ENCODE data around the gene BCL7C. TPM values are rescaled to one million over a fixed set of nuclear protein-coding genes. Genes with fewer than 3 reads are reported as not detected.

Gene BCL7C
- total and polyA plus RNA-seq, 8 donors: 25.8 to 50.5 (median 42.9) TPM

DNA sequence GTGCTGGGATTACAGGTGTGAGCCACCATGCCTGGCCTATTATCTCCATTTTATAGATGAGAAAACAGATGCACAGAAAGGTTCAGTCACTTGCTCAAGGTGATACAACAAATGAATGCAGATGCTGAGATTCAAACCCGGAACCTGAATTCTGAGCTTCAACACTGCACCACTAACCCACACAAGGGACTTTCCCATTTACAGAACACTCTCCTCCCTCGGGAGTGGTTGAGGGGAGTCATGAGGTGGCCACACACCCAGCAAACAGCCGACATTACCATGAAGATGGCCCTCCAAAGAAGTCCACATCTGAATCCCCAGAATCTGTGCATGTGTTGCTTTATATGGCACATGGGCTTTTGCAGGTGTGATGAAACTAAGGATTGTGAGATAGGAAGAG is 9.1 kb downstream of the BCL7C start:
- ATAC-seq (no peak), DNase-seq (no peak)
- Histone ChIP-seq H3K36me3 (peaks cover 0 to 54% of the 10 kb centered on the region in 2 donors), H3K27ac (no peak overlapping the region), H3K4me3 (no peak overlapping the region), H3K9me3 (no peaks in the 10 kb centered on the region), H3K4me1 (no peaks in the 10 kb centered on the region), H3K27me3 (no peaks in the 10 kb centered on the region)
- intact Hi-C loops (cut with DNase I): no loop called here
- TF ChIP-seq, protein P1, sequence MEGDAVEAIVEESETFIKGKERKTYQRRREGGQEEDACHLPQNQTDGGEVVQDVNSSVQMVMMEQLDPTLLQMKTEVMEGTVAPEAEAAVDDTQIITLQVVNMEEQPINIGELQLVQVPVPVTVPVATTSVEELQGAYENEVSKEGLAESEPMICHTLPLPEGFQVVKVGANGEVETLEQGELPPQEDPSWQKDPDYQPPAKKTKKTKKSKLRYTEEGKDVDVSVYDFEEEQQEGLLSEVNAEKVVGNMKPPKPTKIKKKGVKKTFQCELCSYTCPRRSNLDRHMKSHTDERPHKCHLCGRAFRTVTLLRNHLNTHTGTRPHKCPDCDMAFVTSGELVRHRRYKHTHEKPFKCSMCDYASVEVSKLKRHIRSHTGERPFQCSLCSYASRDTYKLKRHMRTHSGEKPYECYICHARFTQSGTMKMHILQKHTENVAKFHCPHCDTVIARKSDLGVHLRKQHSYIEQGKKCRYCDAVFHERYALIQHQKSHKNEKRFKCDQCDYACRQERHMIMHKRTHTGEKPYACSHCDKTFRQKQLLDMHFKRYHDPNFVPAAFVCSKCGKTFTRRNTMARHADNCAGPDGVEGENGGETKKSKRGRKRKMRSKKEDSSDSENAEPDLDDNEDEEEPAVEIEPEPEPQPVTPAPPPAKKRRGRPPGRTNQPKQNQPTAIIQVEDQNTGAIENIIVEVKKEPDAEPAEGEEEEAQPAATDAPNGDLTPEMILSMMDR (IDR thresholded peaks at IDR 0.05): no peak

DNA sequence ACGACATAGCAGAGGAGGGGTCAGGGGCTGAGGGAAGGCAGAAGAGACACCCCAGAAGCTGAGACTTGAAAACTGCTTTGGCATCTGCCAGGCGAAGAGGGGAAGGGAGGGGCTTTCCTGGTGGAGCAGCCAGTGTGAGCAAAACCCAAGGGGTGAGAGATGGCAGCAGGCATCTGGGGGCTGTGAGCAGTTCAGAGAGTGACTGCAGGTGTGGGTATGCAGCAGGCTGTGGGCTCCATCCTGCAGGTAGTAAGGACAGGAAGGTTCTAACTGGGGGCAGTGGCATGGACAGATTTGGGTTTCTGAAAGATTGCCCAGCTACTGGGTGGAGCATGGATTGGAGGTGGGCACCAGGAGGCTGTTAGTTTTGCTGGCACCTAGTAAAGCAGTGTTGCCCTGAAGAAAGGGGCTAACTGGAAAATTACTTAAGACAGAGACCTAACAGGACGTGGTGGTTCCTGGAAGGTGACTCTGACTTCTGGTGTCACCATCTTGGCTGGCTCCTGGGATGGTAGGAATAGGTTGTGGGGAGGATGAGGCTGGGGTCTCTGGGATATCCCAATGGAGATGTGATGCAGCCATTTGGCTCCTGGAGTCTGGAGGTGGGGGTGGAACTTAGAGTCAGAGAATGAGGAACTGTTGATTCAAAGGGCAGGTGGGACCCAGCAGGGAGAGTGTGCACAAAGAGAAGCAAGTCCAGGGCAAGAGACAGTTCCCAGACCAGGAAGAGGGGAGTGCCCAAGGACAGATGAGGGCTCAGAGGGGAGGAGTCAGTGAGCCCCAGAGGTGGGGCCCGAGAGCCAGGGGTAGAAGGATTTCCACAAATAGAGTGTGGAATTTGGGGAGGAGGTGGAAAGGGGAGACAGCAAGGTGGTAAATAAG is 11.2 kb downstream of the BCL7C start:
- Histone ChIP-seq H3K27ac (no peak overlapping the region), H3K27me3 (no peaks in the 10 kb centered on the region), H3K4me3 (no peak overlapping the region), H3K9me3 (no peaks in the 10 kb centered on the region), H3K36me3 (peaks cover 0 to 40% of the 10 kb centered on the region in 2 donors), H3K4me1 (no peaks in the 10 kb centered on the region)
- DNase-seq (peak in 1 of 4 donors; percentile 23), ATAC-seq (no peak)
- TF ChIP-seq, protein P1 (IDR thresholded peaks at IDR 0.05): no peak
- intact Hi-C loops (cut with DNase I): no loop called here

DNA sequence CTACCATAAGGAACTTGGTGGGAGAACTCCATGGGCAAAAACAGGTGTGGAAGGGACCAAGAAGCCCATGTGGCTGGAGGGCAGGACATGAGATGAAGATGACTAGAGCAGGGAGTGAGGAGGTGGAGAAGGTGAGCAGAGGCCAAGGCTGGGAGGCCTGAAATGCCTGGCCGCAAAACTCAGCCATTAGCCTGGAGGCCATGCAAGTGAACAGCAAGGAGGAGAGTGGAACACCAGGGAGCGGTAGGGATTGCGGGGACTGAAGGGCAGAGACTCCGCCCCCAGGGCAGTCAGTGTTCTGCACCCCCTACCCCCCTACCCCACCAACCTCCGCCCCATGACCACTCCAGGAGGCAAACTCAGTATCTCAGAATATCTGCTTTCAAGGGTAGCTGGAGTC is 17.0 kb downstream of the BCL7C start:
- H3K36me3 ChIP-seq: peaks cover 0 to 9% of the 10 kb centered on the region in 2 donors
- peaks cover 15 to 27% of the 10 kb centered on the region in 2 donors for H3K4me1 ChIP-seq
- no peaks in the 10 kb centered on the region for H3K9me3 ChIP-seq
- H3K27me3 ChIP-seq: no peaks in the 10 kb centered on the region
- ATAC-seq (no peak), DNase-seq (no peak)
- H3K27ac ChIP-seq: peak overlapping the region; percentile 94 to 97
- intact Hi-C loops (cut with DNase I): no loop called here
- TF ChIP-seq, protein P1 (IDR thresholded peaks at IDR 0.05): no peak
- peak overlapping the region in 1 of 2 donors; percentile 93 for H3K4me3 ChIP-seq

DNA sequence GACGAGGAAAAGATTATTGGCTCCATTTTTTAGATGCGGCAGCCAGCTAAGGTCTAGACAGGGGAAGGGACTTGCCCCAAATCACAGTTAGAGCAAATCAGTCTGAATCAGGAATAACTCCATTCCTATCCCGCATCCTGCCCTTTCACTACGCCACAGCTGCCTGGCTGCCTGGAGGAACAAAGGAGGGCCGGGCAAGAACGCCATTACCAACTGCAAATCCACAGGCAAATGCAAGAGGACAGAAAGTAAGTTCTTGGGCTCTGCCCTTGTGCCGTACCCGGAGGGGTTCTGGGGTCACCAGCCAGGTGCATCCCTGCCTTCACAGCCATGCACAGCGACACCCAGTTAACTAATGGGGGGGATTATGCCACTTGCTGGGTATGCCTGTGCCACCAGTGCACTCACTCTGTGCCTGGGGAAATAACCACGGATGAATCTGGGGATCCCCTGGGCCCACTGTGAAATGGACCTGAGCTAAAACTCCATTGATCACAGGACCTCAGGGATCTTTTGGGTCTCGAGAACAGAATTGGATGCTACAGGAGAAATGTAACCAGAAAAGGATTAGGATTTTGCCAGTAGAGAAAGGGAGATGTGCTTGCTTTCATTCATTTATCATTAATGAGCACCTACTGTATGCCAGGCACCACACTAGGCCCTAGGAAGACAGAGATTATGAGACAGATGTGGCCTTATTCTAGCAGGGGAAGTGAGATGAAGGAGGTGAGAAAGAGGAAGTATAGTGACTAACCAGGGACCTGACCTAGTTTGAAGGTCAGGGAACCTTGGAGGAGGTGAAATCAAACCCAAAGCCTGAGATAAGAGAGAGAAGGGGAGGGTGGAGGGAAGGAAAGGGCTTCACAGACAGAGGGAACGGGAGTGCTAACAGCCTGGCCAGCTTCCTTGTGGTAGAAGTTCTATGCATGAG is 17.7 kb downstream of the BCL7C start:
- Histone ChIP-seq H3K4me3 (peak overlapping the region; percentile 84 to 93), H3K27ac (peak overlapping the region; percentile 94 to 97), H3K4me1 (peaks cover 15 to 27% of the 10 kb centered on the region in 2 donors), H3K36me3 (peaks cover 0 to 7% of the 10 kb centered on the region in 2 donors), H3K9me3 (no peaks in the 10 kb centered on the region), H3K27me3 (no peaks in the 10 kb centered on the region)
- intact Hi-C loops (cut with DNase I): no loop called here
- TF ChIP-seq, protein P1 (IDR thresholded peaks at IDR 0.05): no peak
- DNase-seq (no peak), ATAC-seq (peak; percentile 1)

Data from left lung (tissue), 10 donors.